IPS DF 6.9 (cell line): Measurements from ENCODE around the gene EPHA10.

Experiments
- DNase-seq: peaks from one replicate; pipeline ENCODE4 v3.0.0-alpha.2; 2013; ENCODE audit warnings: low read depth, low spot score
- H3K27ac ChIP-seq: one replicate; pipeline ENCODE4 v1.5.1; 2013; ENCODE audit warnings: low read length, control low read depth
- H3K27me3 ChIP-seq: 2 replicates; pipeline ENCODE4 v1.6.1; 2013; ENCODE audit warnings: mild to moderate bottlenecking, low read length; ENCODE audit not compliant: control insufficient read depth, insufficient read depth
- H3K36me3 ChIP-seq: 2 replicates; pipeline ENCODE4 v1.6.1; 2013; ENCODE audit warnings: low read length; ENCODE audit not compliant: control insufficient read depth, insufficient read depth
- H3K4me1 ChIP-seq: 2 replicates; pipeline ENCODE4 v1.6.1; 2013; ENCODE audit warnings: low read length; ENCODE audit not compliant: control insufficient read depth, insufficient read depth
- H3K4me3 ChIP-seq: 2 replicates; pipeline ENCODE4 v1.5.1; 2013; ENCODE audit warnings: mild to moderate bottlenecking, low read length
- H3K9me3 ChIP-seq: 2 replicates; pipeline ENCODE4 v1.6.1; 2013; ENCODE audit warnings: low read length, inconsistent platforms; ENCODE audit not compliant: control insufficient read depth, insufficient read depth
- WGBS: extraction: QIAGEN DNeasy Blood & Tissue Kit; methylation state at CpG from one replicate; pipeline ENCODE4 v1.1.7; 2013; ENCODE audit warnings: mixed read lengths, missing lambda C conversion rate; ENCODE audit not compliant: insufficient read length, insufficient coverage; 5-methylcytosine and 5-hydroxymethylcytosine counted together

Gene EPHA10

DNA sequence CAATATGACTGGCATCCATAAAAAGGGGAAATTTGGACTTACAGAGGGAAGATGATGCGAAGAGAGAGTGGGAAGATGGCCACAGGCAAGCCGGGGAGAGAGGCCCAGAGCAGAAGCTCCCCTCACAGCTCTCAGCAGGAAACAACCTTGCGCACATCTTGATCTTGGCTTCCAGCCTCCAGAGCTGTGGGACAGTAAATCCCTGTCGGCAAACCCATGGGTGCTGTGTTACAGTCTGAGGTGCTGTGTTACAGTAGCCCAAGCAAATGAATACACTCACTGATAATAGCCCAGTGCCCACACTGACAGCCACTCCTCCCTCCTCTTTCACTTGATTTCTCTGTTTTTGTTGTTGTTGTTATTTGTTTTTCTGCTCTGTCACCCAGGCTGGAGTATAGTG lies 50.2 kb downstream of the EPHA10 start:
- H3K27me3 ChIP-seq = no peaks in the 10 kb centered on the region
- H3K9me3 ChIP-seq = no peaks in the 10 kb centered on the region
- WGBS = no CpG with 5 or more reads among the region's 4 CpGs
- H3K27ac ChIP-seq = no peak overlapping the region
- H3K4me1 ChIP-seq = no peaks in the 10 kb centered on the region
- DNase-seq = no peak
- H3K4me3 ChIP-seq = no peak overlapping the region
- H3K36me3 ChIP-seq = 0 out of 2 replicates have a peak, but pooled peaks cover 3% of the 10 kb centered on the region

- DNase-seq = no peak
- WGBS = no CpG with 5 or more reads among the region's 8 CpGs
Measured at GRCh38 chr1:37714226-37714625, 50.7 kb downstream of the EPHA10 start.

GRCh38 chr1:37708471-37708870 lies 56.4 kb downstream of the EPHA10 start:
- H3K36me3 ChIP-seq = peaks cover 39% of the 10 kb centered on the region; the same call in 1 of the 2 replicates
- H3K4me1 ChIP-seq = no peaks in the 10 kb centered on the region
- no CpG with 5 or more reads among the region's 4 CpGs for WGBS

More at GRCh38 chr1:37714226-37714625, 50.7 kb downstream of the EPHA10 start:
- Histone ChIP-seq H3K36me3 (peaks cover 4% of the 10 kb centered on the region; the same call in 1 of the 2 replicates), H3K9me3 (no peaks in the 10 kb centered on the region), H3K27ac (no peak overlapping the region), H3K4me3 (no peak overlapping the region), H3K27me3 (no peaks in the 10 kb centered on the region), H3K4me1 (no peaks in the 10 kb centered on the region)

DNA sequence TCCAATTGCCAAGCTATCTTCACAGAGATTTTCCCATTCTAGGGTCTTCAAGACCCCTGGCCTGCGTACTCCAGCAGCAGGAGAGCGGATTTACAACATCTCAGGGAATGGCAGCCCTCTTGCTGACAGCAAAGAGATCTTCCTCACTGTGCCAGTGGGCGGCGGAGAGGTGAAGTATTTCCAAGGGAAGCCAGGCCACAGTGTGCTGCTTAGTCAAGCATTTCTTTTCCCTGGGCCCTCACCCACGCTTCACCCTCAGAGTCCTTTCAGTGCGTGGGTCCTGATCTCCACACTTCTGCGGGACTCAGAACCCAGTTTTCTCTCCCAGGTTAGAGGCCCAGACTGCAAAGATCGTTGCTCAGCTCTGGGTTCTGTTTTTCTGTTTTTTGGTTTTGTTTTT lies 59.5 kb downstream of the EPHA10 start:
- H3K9me3 ChIP-seq = no peaks in the 10 kb centered on the region
- no peaks in the 10 kb centered on the region for H3K4me1 ChIP-seq
- H3K27ac ChIP-seq = no peak overlapping the region
- no peak overlapping the region for H3K4me3 ChIP-seq
- no peak for DNase-seq
- H3K27me3 ChIP-seq = no peaks in the 10 kb centered on the region
- WGBS = no CpG with 5 or more reads among the region's 8 CpGs
- peaks cover 54% of the 10 kb centered on the region; the same call in 1 of the 2 replicates for H3K36me3 ChIP-seq

More at GRCh38 chr1:37708471-37708870, 56.4 kb downstream of the EPHA10 start:
- no peak for DNase-seq
- Histone ChIP-seq H3K9me3 (no peaks in the 10 kb centered on the region), H3K4me3 (no peak overlapping the region), H3K27ac (no peak overlapping the region), H3K27me3 (no peaks in the 10 kb centered on the region)

DNA sequence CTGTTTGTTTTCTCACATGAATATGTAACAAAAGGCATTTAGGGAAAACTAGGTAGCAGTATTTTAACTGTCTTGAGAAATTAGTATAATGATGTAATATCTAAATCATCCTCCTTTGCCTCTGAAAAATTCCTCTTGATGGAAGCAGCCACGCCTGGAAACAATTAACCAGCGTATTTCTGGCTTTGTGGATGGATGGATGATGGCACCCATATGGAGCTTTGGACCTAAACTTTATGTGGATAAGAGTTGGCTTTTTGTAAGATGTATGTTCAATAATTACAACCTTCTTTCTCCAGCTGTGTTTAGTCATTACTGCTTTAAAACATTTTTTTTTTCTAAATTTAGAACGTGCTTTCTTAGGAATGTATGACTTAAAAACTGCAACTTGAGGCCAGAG lies 60.0 kb downstream of the EPHA10 start:
- no CpG with 5 or more reads among the region's 3 CpGs for WGBS
- peaks cover 56% of the 10 kb centered on the region; the same call in 1 of the 2 replicates for H3K36me3 ChIP-seq

DNA sequence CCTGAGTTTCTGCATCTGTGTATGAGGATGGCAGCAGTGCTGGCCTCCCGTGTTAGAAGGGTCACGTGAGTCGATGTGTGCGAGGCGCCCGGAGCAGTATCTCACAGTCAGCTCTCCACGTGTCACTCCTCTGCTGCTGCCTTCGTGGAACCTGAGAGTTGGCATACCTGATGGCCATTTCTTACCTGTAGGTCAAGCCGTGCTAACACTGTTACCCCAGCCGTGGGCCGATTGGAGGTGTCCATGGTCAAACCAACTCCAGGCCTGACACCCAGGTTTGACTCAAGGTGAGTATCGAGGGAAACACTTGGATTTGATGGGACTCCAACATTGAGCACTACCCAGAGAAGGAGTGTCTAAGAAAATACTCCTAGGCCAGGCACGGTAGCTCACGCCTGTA lies 61.9 kb downstream of the EPHA10 start:
- no peak for DNase-seq
- Histone ChIP-seq H3K27ac (no peak overlapping the region), H3K4me1 (no peaks in the 10 kb centered on the region), H3K27me3 (no peaks in the 10 kb centered on the region), H3K4me3 (no peak overlapping the region), H3K36me3 (peaks cover 45% of the 10 kb centered on the region; the same call in 1 of the 2 replicates), H3K9me3 (no peaks in the 10 kb centered on the region)
- WGBS = no CpG with 5 or more reads among the region's 14 CpGs

More for the DNA sequence above, 60.0 kb downstream of the EPHA10 start:
- Histone ChIP-seq H3K9me3 (no peaks in the 10 kb centered on the region), H3K27me3 (no peaks in the 10 kb centered on the region), H3K27ac (no peak overlapping the region), H3K4me1 (no peaks in the 10 kb centered on the region), H3K4me3 (no peak overlapping the region)
- DNase-seq = no peak

- no CpG with 5 or more reads among the region's 2 CpGs for WGBS
- Histone ChIP-seq H3K9me3 (no peaks in the 10 kb centered on the region), H3K27ac (no peak overlapping the region), H3K4me1 (no peaks in the 10 kb centered on the region), H3K36me3 (peaks cover 30% of the 10 kb centered on the region; the same call in 1 of the 2 replicates), H3K27me3 (no peaks in the 10 kb centered on the region), H3K4me3 (no peak overlapping the region)
- DNase-seq = no peak
Measured at GRCh38 chr1:37701051-37701450, 63.9 kb downstream of the EPHA10 start.

DNA sequence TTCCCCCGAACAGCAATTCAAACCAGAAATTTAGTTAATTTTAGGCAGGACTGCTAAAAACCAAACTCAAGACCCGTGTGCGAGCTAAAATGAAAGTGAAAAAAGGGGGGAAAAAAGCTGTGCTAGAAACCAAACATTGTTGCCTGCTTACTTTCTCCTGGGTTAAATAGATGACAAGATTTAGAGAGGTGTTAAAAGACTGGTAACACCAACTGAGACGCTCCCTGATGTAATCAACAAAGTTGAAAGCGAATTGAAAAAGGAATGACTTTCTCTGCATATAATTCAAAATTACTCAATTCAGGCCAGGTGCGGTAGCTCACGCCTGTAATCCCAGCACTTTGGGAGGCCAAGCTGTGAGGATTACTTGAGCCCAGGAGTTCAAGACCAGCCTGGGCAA lies 65.8 kb downstream of the EPHA10 start:
- peaks cover 29% of the 10 kb centered on the region; the same call in 1 of the 2 replicates for H3K36me3 ChIP-seq

GRCh38 chr1:37697737-37698136 lies 67.2 kb downstream of the EPHA10 start:
- no CpG with 5 or more reads among the region's 2 CpGs for WGBS
- no peak overlapping the region for H3K27ac ChIP-seq
- no peaks in the 10 kb centered on the region for H3K27me3 ChIP-seq
- peaks cover 21% of the 10 kb centered on the region; the same call in 1 of the 2 replicates for H3K36me3 ChIP-seq
- no peaks in the 10 kb centered on the region for H3K9me3 ChIP-seq
- no peak overlapping the region for H3K4me3 ChIP-seq
- DNase-seq = no peak
- no peaks in the 10 kb centered on the region for H3K4me1 ChIP-seq

More for the DNA sequence above, 65.8 kb downstream of the EPHA10 start:
- DNase-seq = no peak
- Histone ChIP-seq H3K27ac (no peak overlapping the region), H3K4me3 (no peak overlapping the region), H3K27me3 (no peaks in the 10 kb centered on the region), H3K9me3 (no peaks in the 10 kb centered on the region), H3K4me1 (no peaks in the 10 kb centered on the region)
- WGBS = no CpG with 5 or more reads among the region's 7 CpGs

- peaks cover 21% of the 10 kb centered on the region; the same call in 1 of the 2 replicates for H3K36me3 ChIP-seq
- no peaks in the 10 kb centered on the region for H3K4me1 ChIP-seq
- WGBS = no CpG with 5 or more reads among the region's 2 CpGs
- DNase-seq = no peak
- no peaks in the 10 kb centered on the region for H3K9me3 ChIP-seq
- H3K4me3 ChIP-seq = no peak overlapping the region
- H3K27me3 ChIP-seq = no peaks in the 10 kb centered on the region
- H3K27ac ChIP-seq = no peak overlapping the region
Measured at GRCh38 chr1:37697090-37697489, 67.8 kb downstream of the EPHA10 start.

DNA sequence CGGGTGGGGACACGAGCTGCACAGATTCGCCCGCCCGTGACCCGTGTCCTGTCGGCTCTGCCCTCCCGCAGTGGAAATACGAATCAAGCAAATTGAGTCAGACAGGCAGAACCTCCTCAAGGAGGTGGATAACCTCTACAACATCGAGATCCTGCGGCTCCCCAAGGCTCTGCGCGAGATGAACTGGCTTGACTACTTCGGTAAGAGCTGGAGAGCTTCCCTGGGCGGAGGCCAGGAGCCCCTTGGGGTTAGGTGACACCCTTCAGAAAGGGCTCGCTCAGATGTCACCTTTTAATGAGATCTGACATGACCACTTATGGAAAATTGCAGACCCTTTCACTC lies 72.1 kb downstream of the EPHA10 start:
- H3K9me3 ChIP-seq = no peaks in the 10 kb centered on the region
- H3K36me3 ChIP-seq = peaks cover 5% of the 10 kb centered on the region; the same call in 1 of the 2 replicates
- peaks cover 9% of the 10 kb centered on the region for H3K4me1 ChIP-seq
- no peaks in the 10 kb centered on the region for H3K27me3 ChIP-seq
- H3K27ac ChIP-seq = no peak overlapping the region
- peak overlapping the region; percentile 56 for H3K4me3 ChIP-seq
- no peak for DNase-seq
- WGBS = no CpG with 5 or more reads among the region's 16 CpGs
